ENCODE measurements around the gene MCCC1. TPM values are rescaled to one million over a fixed set of nuclear protein-coding genes. Genes with fewer than 3 reads are reported as not detected.

MCCC1 gene
- total and polyA plus RNA-seq, 10 of the 15 experiments (the other 5 are each of a cell fraction or from before 2014, with no cell fraction given), result 35.0 to 71.7 (median 47.0) TPM

GRCh38 chr3:183038221-183038620, 61.1 kb downstream of the MCCC1 start:
- no peaks in the 10 kb centered on the region for H3K9me3 ChIP-seq (replicated peaks; ENCODE audit: control insufficient read depth, insufficient read depth, low read length)
- BruUV-seq (replicated peaks), result no TSS peak
- TF ChIP-seq E2F8 (IDR thresholded peaks at IDR 0.05; ENCODE audit: low read depth, partially characterized antibody) (no peak), PKNOX1 (IDR thresholded peaks at IDR 0.05) (no peak), TBL1XR1 (IDR thresholded peaks at IDR 0.05; ENCODE audit: low read depth, low read length) (no peak), ZZZ3 (IDR thresholded peaks at IDR 0.05; ENCODE audit: control insufficient read depth, insufficient read length, low read depth) (no peak), KLF5 (IDR thresholded peaks at IDR 0.05; ENCODE audit: partially characterized antibody) (no peak), GABPA (IDR thresholded peaks at IDR 0.05; ENCODE audit: low read depth) (no peak), MEF2A (IDR thresholded peaks at IDR 0.05; ENCODE audit: insufficient read depth, low read depth, low read length) (no peak), JUNB (IDR thresholded peaks at IDR 0.05) (no peak), ZNF384 (IDR thresholded peaks at IDR 0.05; ENCODE audit: borderline replicate concordance, low read depth, low read length) (no peak), SMARCA5 (IDR thresholded peaks at IDR 0.05) (no peak), ASH2L (IDR thresholded peaks at IDR 0.05; ENCODE audit: borderline replicate concordance, low read depth) (no peak), SMAD1 (IDR thresholded peaks at IDR 0.05; ENCODE audit: low read depth, partially characterized antibody) (no peak), HDGF (IDR thresholded peaks at IDR 0.05) (no peak), TCF12 (IDR thresholded peaks at IDR 0.05; ENCODE audit: low read depth, low read length) (no peak), SREBF1 (IDR thresholded peaks at IDR 0.05; ENCODE audit: low read length) (no peak)
- TF ChIP-seq, protein P1, sequence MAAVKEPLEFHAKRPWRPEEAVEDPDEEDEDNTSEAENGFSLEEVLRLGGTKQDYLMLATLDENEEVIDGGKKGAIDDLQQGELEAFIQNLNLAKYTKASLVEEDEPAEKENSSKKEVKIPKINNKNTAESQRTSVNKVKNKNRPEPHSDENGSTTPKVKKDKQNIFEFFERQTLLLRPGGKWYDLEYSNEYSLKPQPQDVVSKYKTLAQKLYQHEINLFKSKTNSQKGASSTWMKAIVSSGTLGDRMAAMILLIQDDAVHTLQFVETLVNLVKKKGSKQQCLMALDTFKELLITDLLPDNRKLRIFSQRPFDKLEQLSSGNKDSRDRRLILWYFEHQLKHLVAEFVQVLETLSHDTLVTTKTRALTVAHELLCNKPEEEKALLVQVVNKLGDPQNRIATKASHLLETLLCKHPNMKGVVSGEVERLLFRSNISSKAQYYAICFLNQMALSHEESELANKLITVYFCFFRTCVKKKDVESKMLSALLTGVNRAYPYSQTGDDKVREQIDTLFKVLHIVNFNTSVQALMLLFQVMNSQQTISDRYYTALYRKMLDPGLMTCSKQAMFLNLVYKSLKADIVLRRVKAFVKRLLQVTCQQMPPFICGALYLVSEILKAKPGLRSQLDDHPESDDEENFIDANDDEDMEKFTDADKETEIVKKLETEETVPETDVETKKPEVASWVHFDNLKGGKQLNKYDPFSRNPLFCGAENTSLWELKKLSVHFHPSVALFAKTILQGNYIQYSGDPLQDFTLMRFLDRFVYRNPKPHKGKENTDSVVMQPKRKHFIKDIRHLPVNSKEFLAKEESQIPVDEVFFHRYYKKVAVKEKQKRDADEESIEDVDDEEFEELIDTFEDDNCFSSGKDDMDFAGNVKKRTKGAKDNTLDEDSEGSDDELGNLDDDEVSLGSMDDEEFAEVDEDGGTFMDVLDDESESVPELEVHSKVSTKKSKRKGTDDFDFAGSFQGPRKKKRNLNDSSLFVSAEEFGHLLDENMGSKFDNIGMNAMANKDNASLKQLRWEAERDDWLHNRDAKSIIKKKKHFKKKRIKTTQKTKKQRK (IDR thresholded peaks at IDR 0.05; ENCODE audit: low read depth, low read length), result no peak
- TF ChIP-seq, protein P2, sequence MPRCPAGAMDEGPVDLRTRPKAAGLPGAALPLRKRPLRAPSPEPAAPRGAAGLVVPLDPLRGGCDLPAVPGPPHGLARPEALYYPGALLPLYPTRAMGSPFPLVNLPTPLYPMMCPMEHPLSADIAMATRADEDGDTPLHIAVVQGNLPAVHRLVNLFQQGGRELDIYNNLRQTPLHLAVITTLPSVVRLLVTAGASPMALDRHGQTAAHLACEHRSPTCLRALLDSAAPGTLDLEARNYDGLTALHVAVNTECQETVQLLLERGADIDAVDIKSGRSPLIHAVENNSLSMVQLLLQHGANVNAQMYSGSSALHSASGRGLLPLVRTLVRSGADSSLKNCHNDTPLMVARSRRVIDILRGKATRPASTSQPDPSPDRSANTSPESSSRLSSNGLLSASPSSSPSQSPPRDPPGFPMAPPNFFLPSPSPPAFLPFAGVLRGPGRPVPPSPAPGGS (IDR thresholded peaks at IDR 0.05; ENCODE audit: borderline replicate concordance, insufficient read depth, low read depth, low read length, poor library complexity, severe bottlenecking), result no peak
- in situ Hi-C loops (cut with MboI), result no loop called here
- SMC1A ChIA-PET (ENCODE audit: uncharacterized antibody, unreplicated experiment), result interaction anchor here (0.9 to 1.7 kb wide), 3 partner anchors 11 to 133 kb away, joined by 3 to 5 read pairs (median 3); no protein-coding TSS in a partner anchor
- POLR2A ChIA-PET, result interaction anchor here (1.1 kb wide), 1 partner anchor 8 kb away, joined by 3 read pairs; no protein-coding TSS in a partner anchor
- no peaks in the 10 kb centered on the region for H3K79me2 ChIP-seq (ENCODE audit: control insufficient read depth, insufficient read depth, low read length)
- RAD21 ChIA-PET (ENCODE audit: unreplicated experiment), result no interaction called here
- H3K9ac ChIP-seq (ENCODE audit: control insufficient read depth, insufficient read depth, low read length), result no peak overlapping the region
- ATAC-seq (no peak), DNase-seq (ENCODE audit: low read depth, low spot score) (no peak), FAIRE-seq (no peak)
- H3K4me3 ChIP-seq, result no peak overlapping the region
- no peak overlapping the region for H2AFZ ChIP-seq (ENCODE audit: control insufficient read depth, low read depth, low read length)
- H3K36me3 ChIP-seq (ENCODE audit: control insufficient read depth in 2 of 2, insufficient read depth in 2 of 2, low read length in 1 of 2), result peaks cover 4 to 18% of the 10 kb centered on the region in 2 experiments
- 100% methylated on average over 2 of the region's 2 CpGs for WGBS (ENCODE audit: insufficient coverage, insufficient replicate concordance, low lambda C conversion rate, missing lambda C conversion rate)
- H3K4me1 ChIP-seq (ENCODE audit: control insufficient read depth, insufficient read depth, low read length), result peaks cover 9% of the 10 kb centered on the region
- H4K20me1 ChIP-seq (ENCODE audit: control insufficient read depth, insufficient read depth), result no peaks in the 10 kb centered on the region
- H3K4me2 ChIP-seq (ENCODE audit: control insufficient read depth, insufficient read depth), result no peak overlapping the region
- CTCF ChIA-PET, result interaction anchor here (0.7 to 1.0 kb wide), 2 partner anchors 325 to 953 kb away, joined by 3 read pairs; no protein-coding TSS in a partner anchor
- intact Hi-C loops (cut with micrococcal nuclease; ENCODE audit: unreplicated experiment), result no loop called here
- H3K27me3 ChIP-seq (replicated peaks in 1 of 2; ENCODE audit: control insufficient read depth in 2 of 2, insufficient read depth in 2 of 2, low read length in 1 of 2), result no peaks in the 10 kb centered on the region
- H3K27ac ChIP-seq (ENCODE audit: control insufficient read depth, insufficient read depth), result no peak overlapping the region

Data from GM12878 (cell line).